NCI-H510A treated with DMSO at 0.1 percent for 48 hours (cell line): ENCODE data around the gene GPR152.

ENCODE experiments used
- DNase-seq: peaks from one replicate; lab custom pipeline; 2025; lab: John Stamatoyannopoulos, UW

The GPR152 gene

GRCh38 chr11:67452141-67452952, at the start of gene GPR152:
Gene GPR152, minus strand, starts transcription at chr11:67452729. Its CDS starts 5 bp downstream, at chr11:67452724.
- DNase-seq, result no peak

GRCh38 chr11:67501854-67502253, 49.3 kb upstream of the GPR152 start:
- DNase-seq, result no peak

- DNase-seq, result no peak
Observed at GRCh38 chr11:67500831-67501715, 48.5 kb upstream of the GPR152 start.

GRCh38 chr11:67500484-67500821, 47.9 kb upstream of the GPR152 start:
- no peak for DNase-seq

- no peak for DNase-seq
Observed at GRCh38 chr11:67499808-67500483, 47.4 kb upstream of the GPR152 start.

- no peak for DNase-seq
Observed at GRCh38 chr11:67498544-67498972, 46.0 kb upstream of the GPR152 start.

GRCh38 chr11:67497656-67498291, 45.2 kb upstream of the GPR152 start:
- DNase-seq, result no peak

GRCh38 chr11:67496113-67496512, 43.6 kb upstream of the GPR152 start:
- DNase-seq, result no peak

GRCh38 chr11:67495234-67496005, 42.9 kb upstream of the GPR152 start:
- no peak for DNase-seq

- DNase-seq, result no peak
Observed at GRCh38 chr11:67494371-67495233, 42.1 kb upstream of the GPR152 start.

GRCh38 chr11:67493548-67494370, 41.2 kb upstream of the GPR152 start:
- no peak for DNase-seq

GRCh38 chr11:67492801-67493547, 40.4 kb upstream of the GPR152 start:
- DNase-seq, result no peak

- no peak for DNase-seq
Observed at GRCh38 chr11:67492069-67492727, 39.7 kb upstream of the GPR152 start.

GRCh38 chr11:67491276-67492068, 38.9 kb upstream of the GPR152 start:
- DNase-seq, result no peak

GRCh38 chr11:67490727-67491065, 38.2 kb upstream of the GPR152 start:
- no peak for DNase-seq

- no peak for DNase-seq
Observed at GRCh38 chr11:67489885-67490726, 37.6 kb upstream of the GPR152 start.
